Left cardiac atrium (tissue), 4 donors: ENCODE data around the gene GSK3B. TPM values are rescaled to one million over a fixed set of nuclear protein-coding genes. Genes with fewer than 3 reads are reported as not detected.
A peak's percentile ranks its signal among the peaks of the same experiment; 100 is the strongest.

Experiments
- ATAC-seq, 2 donors: fragments of 200-7000 bp; cut with Tn5 transposase; one replicate each; pipeline ENCODE4 v1.9.1; 2020; ENCODE audit warnings: mild to moderate bottlenecking in 2 of 2, moderate library complexity in 2 of 2
- DNase-seq: peaks from one replicate; pipeline ENCODE4 v3.0.0-alpha.2; 2020
- intact Hi-C, 2 donors: fragments of 100-400 bp; cut with DNase I; formaldehyde crosslinking; loops; one replicate each; pipeline versions ENCODE4 v1.14.1 to v1.15.1; 2022 to 2023
- total RNA-seq, 2 donors: library from RNA; stranded (reverse); fragmentation: NEBNext Ultra II Directional; extraction: Animal tissue kit (Norgen Biotek cat#: 25700); gene quantifications; one replicate each; pipeline ENCODE4 v1.2.1, GENCODE V29; 2021
- donor health status: DM: no; HTN: yes; CAD: no.
- donor health status: DM: no; HTN: yes; CAD: no; lungs with severe emphysema.
- donor health status: DM: yes; HTN: yes; CAD: no.
- donor health status: Dilated cardiomyopathy.

GSK3B gene
- total RNA-seq, 2 donors from 2014 or later: 37.0 to 39.1 TPM

GRCh38 chr3:119812491-119813058 lies 281.7 kb downstream of the GSK3B start:
- intact Hi-C loops: no loop called here
- ATAC-seq: peak in 1 of 2 donors; percentile 22
- DNase-seq: no peak

GRCh38 chr3:119810018-119810435 lies 284.2 kb downstream of the GSK3B start:
- intact Hi-C loops: no loop called here
- peak; percentile 76 to 77 for ATAC-seq

DNA sequence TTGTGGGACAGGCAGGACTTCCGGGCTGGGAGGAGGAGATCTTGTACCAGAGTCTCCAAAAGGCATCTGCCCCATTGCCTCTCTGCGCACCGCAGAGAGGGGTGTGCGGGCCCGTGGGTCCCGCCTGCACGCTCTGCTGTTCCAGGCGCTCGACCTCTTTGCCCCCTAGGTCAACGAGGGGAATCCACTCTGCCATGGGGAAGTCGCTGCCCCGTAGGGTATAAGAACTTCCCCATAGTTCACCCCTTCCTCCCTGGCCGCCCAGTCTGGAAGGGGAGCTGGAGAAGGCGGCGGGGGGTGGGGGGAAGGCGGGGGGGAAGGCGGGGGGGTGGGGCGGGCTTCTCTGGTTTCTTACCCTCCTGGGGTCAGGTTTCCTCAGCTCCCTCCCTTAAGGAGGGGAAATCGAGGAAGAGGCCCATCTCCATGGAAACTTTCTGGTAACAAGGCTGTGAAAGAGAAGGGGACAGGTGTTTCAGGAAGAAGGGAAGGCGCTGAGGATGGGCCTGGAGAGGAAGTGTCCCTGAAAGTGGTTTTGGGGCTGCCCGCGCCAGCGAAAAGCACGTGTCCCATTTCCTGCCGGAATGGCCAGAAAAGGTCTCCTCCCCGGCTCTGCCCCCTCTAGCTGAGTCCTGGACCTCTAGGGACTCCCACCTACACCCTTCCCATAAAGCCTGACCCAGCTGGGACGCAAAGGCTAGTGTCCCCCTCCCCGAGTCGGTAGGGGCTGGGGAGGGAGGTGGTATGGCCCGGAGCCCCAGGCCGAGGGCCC lies 284.8 kb downstream of the GSK3B start:
- DNase-seq (no peak), ATAC-seq (peak in 1 of 2 donors; percentile 47)
- intact Hi-C loops: no loop called here

More at GRCh38 chr3:119810018-119810435, 284.2 kb downstream of the GSK3B start:
- DNase-seq: peak; percentile 40

GRCh38 chr3:119808843-119809242 lies 285.4 kb downstream of the GSK3B start:
- ATAC-seq (no peak), DNase-seq (no peak)
- intact Hi-C loops: no loop called here

- no peak for ATAC-seq
- intact Hi-C loops: no loop called here
- DNase-seq: no peak
Measured at GRCh38 chr3:119808244-119808643, 286.0 kb downstream of the GSK3B start.

- DNase-seq (no peak), ATAC-seq (no peak)
- intact Hi-C loops: no loop called here
Measured at GRCh38 chr3:119800844-119801243, 293.4 kb downstream of the GSK3B start.

GRCh38 chr3:119796785-119797184 lies 297.5 kb downstream of the GSK3B start:
- DNase-seq: no peak
- intact Hi-C loops: no loop called here

DNA sequence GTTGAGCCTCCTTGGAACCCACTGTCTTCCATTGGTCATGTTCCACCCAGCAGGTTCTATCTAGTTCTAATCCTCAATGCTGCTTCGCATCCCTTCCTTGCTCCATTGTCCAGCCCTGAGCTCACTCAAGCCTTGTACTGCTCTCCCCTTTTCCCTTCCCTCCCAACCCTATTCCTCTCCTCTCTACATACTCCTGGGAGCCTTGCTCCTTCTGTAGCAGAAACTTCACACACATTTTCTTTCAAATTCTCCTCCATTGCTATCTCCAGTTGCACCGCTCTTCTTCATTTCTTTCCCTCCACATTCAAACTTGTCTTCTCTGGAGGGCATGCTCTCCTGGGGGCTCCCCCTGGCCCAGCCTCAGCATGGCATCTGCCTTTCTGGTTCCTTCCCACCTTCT lies 297.9 kb downstream of the GSK3B start:
- no peak for ATAC-seq
- intact Hi-C loops: no loop called here

More at GRCh38 chr3:119796785-119797184, 297.5 kb downstream of the GSK3B start:
- no peak for ATAC-seq

GRCh38 chr3:119795849-119796248 lies 298.4 kb downstream of the GSK3B start:
- DNase-seq: no peak
- no peak for ATAC-seq
- intact Hi-C loops: no loop called here

More for the DNA sequence above, 297.9 kb downstream of the GSK3B start:
- no peak for DNase-seq

DNA sequence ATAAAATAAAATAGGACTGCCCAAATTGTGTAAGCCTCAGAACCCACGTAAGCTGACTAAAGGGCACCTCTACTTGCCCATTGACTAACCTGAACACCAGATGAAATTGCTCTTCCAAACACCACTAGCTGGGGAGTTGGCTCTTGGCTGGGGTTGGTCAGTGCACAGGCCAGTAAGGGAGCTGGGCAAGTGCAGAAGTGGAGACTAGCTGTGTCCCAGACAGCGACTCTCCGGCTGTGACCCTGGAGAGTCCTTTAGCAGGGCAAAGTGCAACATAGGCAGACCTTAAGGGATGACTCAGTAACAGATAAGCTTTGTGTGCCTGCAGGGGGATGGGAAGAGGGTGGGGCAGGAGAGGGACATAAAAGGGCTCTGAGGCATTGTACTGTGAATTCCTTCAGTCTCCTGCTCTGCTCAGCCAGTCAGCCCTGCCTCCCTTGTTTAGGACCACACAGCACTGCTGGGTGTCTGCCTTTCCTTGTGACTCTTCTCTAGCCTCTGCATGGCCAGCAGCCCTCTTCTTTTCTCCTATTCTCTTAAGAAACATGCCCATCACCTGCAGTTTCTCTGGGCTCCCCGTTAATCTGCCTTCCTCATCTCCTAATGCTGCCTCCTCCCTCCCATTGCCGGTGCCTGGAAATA lies 299.2 kb downstream of the GSK3B start:
- intact Hi-C loops: no loop called here
- ATAC-seq: peak; percentile 50 to 82
- no peak for DNase-seq

- intact Hi-C loops: no loop called here
- DNase-seq (no peak), ATAC-seq (no peak)
Measured at GRCh38 chr3:119794401-119794800, 299.8 kb downstream of the GSK3B start.

DNA sequence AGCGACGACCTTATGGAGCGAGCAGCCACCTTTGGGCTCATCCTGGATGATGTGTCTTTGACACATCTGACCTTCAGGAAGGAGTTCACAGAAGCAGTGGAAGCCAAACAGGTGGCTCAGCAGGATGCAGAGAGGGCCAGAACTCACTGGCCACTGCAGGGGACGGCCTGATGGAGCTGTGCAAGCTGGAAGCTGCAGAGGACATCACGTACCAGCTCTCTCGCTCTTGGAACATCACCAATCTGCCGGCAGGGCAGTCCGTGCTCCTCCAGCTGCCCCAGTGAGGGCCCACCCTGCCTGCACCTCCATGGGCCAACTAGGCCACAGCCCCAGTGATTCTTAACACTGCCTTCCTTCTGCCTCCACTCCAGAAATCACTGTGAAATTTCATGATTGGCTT lies 302.0 kb downstream of the GSK3B start:
- intact Hi-C loops: no loop called here
- DNase-seq (no peak), ATAC-seq (no peak)

- no peak for DNase-seq
- intact Hi-C loops: no loop called here
- ATAC-seq: no peak
Measured at GRCh38 chr3:119790369-119790768, 303.9 kb downstream of the GSK3B start.

- ATAC-seq (no peak), DNase-seq (no peak)
- intact Hi-C loops: no loop called here
Measured at GRCh38 chr3:119786409-119786808, 307.8 kb downstream of the GSK3B start.

DNA sequence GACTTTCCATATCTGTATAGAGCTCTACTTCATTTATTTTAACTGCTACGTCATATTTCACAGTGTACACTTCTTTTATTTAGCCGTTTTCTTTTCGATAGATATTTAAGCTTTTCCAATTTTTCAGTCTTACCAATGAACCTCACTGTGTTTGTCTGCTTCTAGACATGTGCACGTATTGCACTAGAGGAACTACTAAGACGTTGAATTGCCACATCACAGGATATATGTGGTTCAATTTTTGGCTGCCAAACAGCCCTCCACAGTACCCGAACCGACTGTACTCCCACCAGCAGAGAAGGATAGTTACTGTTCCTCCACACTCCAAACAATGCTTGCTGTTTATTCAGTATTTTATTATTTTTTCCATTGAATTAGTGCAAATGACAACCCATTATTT lies 310.4 kb downstream of the GSK3B start:
- DNase-seq (no peak), ATAC-seq (no peak)
- intact Hi-C loops: no loop called here

GRCh38 chr3:119783255-119783654 lies 311.0 kb downstream of the GSK3B start:
- ATAC-seq: no peak
- intact Hi-C loops: no loop called here
- DNase-seq: no peak

GRCh38 chr3:119782460-119782859 lies 311.8 kb downstream of the GSK3B start:
- intact Hi-C loops: no loop called here
- DNase-seq: no peak
- no peak for ATAC-seq

GRCh38 chr3:119781330-119782198 lies 312.7 kb downstream of the GSK3B start, which contains the start of gene NR1I2:
Gene NR1I2 (plus strand): TSS chr3:119782101.
- intact Hi-C loops: no loop called here
- ATAC-seq: no peak
- DNase-seq: no peak

DNA sequence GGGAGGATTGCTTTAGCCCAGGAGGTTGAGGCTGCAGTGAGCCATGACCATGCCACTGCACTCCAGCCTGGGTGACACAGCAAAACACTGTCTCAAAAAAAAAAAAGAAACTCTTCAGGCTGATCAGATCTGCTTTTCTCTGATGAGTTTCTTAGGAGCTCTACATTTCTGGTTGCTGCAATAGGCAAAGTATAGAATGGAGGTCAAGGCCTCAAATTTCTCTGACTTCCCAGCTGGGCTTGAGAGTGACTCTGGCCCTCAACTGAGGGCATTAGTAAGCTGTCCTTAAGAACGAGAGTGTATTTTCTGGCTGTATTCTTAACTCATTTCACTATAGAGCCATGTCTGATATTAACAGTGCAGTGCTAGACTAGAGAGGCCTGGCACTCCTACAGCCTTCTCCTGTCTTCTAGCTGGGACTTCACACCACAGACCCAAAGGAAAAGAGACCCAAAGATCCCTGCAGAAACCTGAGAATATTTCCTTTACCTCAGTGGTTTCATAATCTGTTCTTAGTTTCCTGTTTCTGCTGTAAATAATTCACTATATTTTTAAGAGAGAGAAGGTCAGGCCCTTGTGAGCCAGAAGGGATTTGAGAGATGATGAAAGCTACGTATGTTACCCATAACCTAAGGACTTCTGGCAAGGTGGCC lies 314.4 kb downstream of the GSK3B start:
- ATAC-seq (no peak), DNase-seq (no peak)
- intact Hi-C loops: no loop called here
